Prostate gland (tissue), 2 donors: ENCODE data around the gene WDR82. TPM values are rescaled to one million over a fixed set of nuclear protein-coding genes. Genes with fewer than 3 reads are reported as not detected.

Experiments used
- DNase-seq: peaks from one replicate; pipeline ENCODE4 v3.0.0-alpha.2; 2019; ENCODE audit warnings: low spot score
- H3K27ac ChIP-seq, 2 donors: fragments of 200-600 bp; sonication (generic); 2 replicates each; pipeline ENCODE4 v1.5.1; 2017 to 2019
- H3K27me3 ChIP-seq: fragments of 200-600 bp; sonication (generic); replicated peaks from 2 replicates; pipeline ENCODE4 v1.5.1; 2019; ENCODE audit not compliant: insufficient read depth
- H3K36me3 ChIP-seq, 2 donors: fragments of 200-600 bp; sonication (generic); 1 replicate in 1 of 2; 2 replicates in 1 of 2; pipeline versions ENCODE4 v1.5.1 to v1.8.1; 2017 to 2019
- H3K4me1 ChIP-seq: fragments of 200-600 bp; sonication (generic); replicated peaks from 2 replicates; pipeline ENCODE4 v1.5.1; 2019
- H3K4me3 ChIP-seq, 2 donors: fragments of 200-600 bp; sonication (generic); 2 replicates each; pipeline ENCODE4 v1.5.1; 2017 to 2019
- H3K9me3 ChIP-seq: fragments of 200-600 bp; sonication (generic); 2 replicates; pipeline ENCODE4 v1.5.1; 2017
- CTCF ChIP-seq, 4 experiments: fragments of 200-600 bp in 2 of 4; fragments of 450-650 bp in 2 of 4; sonication (generic) in 2 of 4; IDR thresholded peaks; 1 replicate in 3 of 4; 2 replicates in 1 of 4; pipeline ENCODE4 v1.5.1; 2016 to 2019; ENCODE audit warnings: antibody characterized with exemption in 4 of 4, mild to moderate bottlenecking in 2 of 4, moderate library complexity in 2 of 4
- POLR2A ChIP-seq: fragments of 450-650 bp; IDR thresholded peaks from one replicate; pipeline ENCODE4 v1.6.1; 2016; ENCODE audit warnings: antibody characterized with exemption, mild to moderate bottlenecking
- POLR2AphosphoS5 ChIP-seq: sonication (generic); formaldehyde crosslinking; IDR thresholded peaks from one replicate; pipeline ENCODE4 v1.6.1; 2017; ENCODE audit warnings: antibody characterized with exemption
- WGBS: methylation state at CpG from one replicate; pipeline ENCODE4 v1.1.5; 2018; 5-methylcytosine and 5-hydroxymethylcytosine counted together
- intact Hi-C: fragments of 100-400 bp; cut with DNase I; formaldehyde crosslinking; loops from one replicate; pipeline ENCODE4 v1.14.2; 2022
- total RNA-seq, 2 donors: library from RNA; depleted of rRNA; stranded (reverse); fragments of >200 nt; gene quantifications; one replicate each; pipeline ENCODE4 v1.1.0, GENCODE V29; 2016

The WDR82 gene
- total RNA-seq, 2 donors from 2014 or later, result 52.4 to 86.9 TPM

- WGBS, result 91% methylated on average over 41 of the region's 41 CpGs
- DNase-seq, result no peak
- H3K4me3 ChIP-seq, result no peak overlapping the region
Observed at GRCh38 chr3:52222319-52223221, 55.9 kb downstream of the WDR82 start.

GRCh38 chr3:52221563-52222318 is 56.7 kb downstream of the WDR82 start:
- Histone ChIP-seq H3K4me3 (no peak overlapping the region), H3K36me3 (no peaks in the 10 kb centered on the region), H3K9me3 (no peaks in the 10 kb centered on the region), H3K27ac (no peak overlapping the region), H3K27me3 (no peaks in the 10 kb centered on the region), H3K4me1 (peaks cover 29% of the 10 kb centered on the region)
- intact Hi-C loops, result loop anchor here (5.0 kb wide), 1 partner anchor 121 kb away; no protein-coding TSS in a partner anchor
- TF ChIP-seq POLR2AphosphoS5 (no peak), CTCF (IDR thresholded peaks at IDR 0.05) (no peak), POLR2A (no peak)
- 82% methylated on average over 33 of the region's 34 CpGs for WGBS
- DNase-seq, result no peak

More at GRCh38 chr3:52222319-52223221, 55.9 kb downstream of the WDR82 start:
- no peak overlapping the region for H3K27ac ChIP-seq
- TF ChIP-seq POLR2A (no peak), CTCF (IDR thresholded peaks at IDR 0.05) (no peak), POLR2AphosphoS5 (no peak)
- no peaks in the 10 kb centered on the region for H3K9me3 ChIP-seq
- intact Hi-C loops, result loop anchor here (5.0 kb wide), 1 partner anchor 120 kb away; no protein-coding TSS in a partner anchor
- no peaks in the 10 kb centered on the region for H3K36me3 ChIP-seq
- H3K4me1 ChIP-seq, result peaks cover 24% of the 10 kb centered on the region
- no peaks in the 10 kb centered on the region for H3K27me3 ChIP-seq

- Histone ChIP-seq H3K9me3 (no peaks in the 10 kb centered on the region), H3K4me1 (peaks cover 29% of the 10 kb centered on the region), H3K36me3 (no peaks in the 10 kb centered on the region), H3K27ac (peak overlapping the region; percentile 10 to 24), H3K27me3 (no peaks in the 10 kb centered on the region), H3K4me3 (no peak overlapping the region)
- no peak for DNase-seq
- TF ChIP-seq POLR2AphosphoS5 (no peak), CTCF (IDR thresholded peaks at IDR 0.05) (no peak)
- intact Hi-C loops, result loop anchor here (5.0 kb wide), 1 partner anchor 121 kb away; no protein-coding TSS in a partner anchor
- 91% methylated on average over 27 of the region's 27 CpGs for WGBS
Observed at GRCh38 chr3:52221141-52221562, 57.3 kb downstream of the WDR82 start.

- H3K27ac ChIP-seq, result peak overlapping the region; percentile 10 to 24
- WGBS, result 23% methylated on average over 9 of the region's 9 CpGs
- no peaks in the 10 kb centered on the region for H3K27me3 ChIP-seq
- intact Hi-C loops, result loop anchor here (5.0 kb wide), 1 partner anchor 122 kb away; no protein-coding TSS in a partner anchor
- H3K36me3 ChIP-seq, result no peaks in the 10 kb centered on the region
- no peaks in the 10 kb centered on the region for H3K9me3 ChIP-seq
- DNase-seq, result peak; percentile 79
- TF ChIP-seq CTCF (IDR thresholded peaks at IDR 0.05) (peak; percentile 86 to 91 (median 90)), POLR2AphosphoS5 (peak; percentile 83), POLR2A (no peak)
- H3K4me1 ChIP-seq, result peaks cover 29% of the 10 kb centered on the region
- no peak overlapping the region for H3K4me3 ChIP-seq
Observed at GRCh38 chr3:52220380-52221026, 57.9 kb downstream of the WDR82 start.
